Parathyroid adenoma (tissue), 2 donors: ENCODE results near the gene DGKD.

Experiments
- H2AFZ ChIP-seq: fragments of 300-600 bp; sonication (generic); one replicate; pipeline ENCODE4 v1.7.0; 2017; ENCODE audit warnings: antibody characterized with exemption, mild to moderate bottlenecking
- H3K27ac ChIP-seq: fragments of 300-600 bp; sonication (generic); one replicate; pipeline ENCODE4 v1.7.0; 2017
- H3K27me3 ChIP-seq: fragments of 300-600 bp; sonication (generic); one replicate; pipeline ENCODE4 v1.7.0; 2017; ENCODE audit warnings: low read length; ENCODE audit not compliant: control insufficient read depth, insufficient read depth
- H3K36me3 ChIP-seq: fragments of 300-600 bp; sonication (generic); one replicate; pipeline ENCODE4 v1.7.0; 2017; ENCODE audit warnings: low read length; ENCODE audit not compliant: control insufficient read depth, insufficient read depth
- H3K4me1 ChIP-seq: fragments of 300-600 bp; sonication (generic); one replicate; pipeline ENCODE4 v1.7.0; 2017; ENCODE audit warnings: control low read depth
- H3K4me2 ChIP-seq: fragments of 300-600 bp; sonication (generic); one replicate; pipeline ENCODE4 v1.7.0; 2017; ENCODE audit warnings: low read length
- H3K4me3 ChIP-seq: fragments of 300-600 bp; sonication (generic); one replicate; pipeline ENCODE4 v1.7.0; 2017; ENCODE audit warnings: low read depth, low read length
- H3K79me2 ChIP-seq: fragments of 300-600 bp; sonication (generic); one replicate; pipeline ENCODE4 v1.7.0; 2017; ENCODE audit warnings: control low read depth
- H3K9ac ChIP-seq: fragments of 300-600 bp; sonication (generic); one replicate; pipeline ENCODE4 v1.7.0; 2017; ENCODE audit warnings: mild to moderate bottlenecking
- H3K9me3 ChIP-seq: fragments of 300-600 bp; sonication (generic); one replicate; pipeline ENCODE4 v1.7.0; 2017; ENCODE audit warnings: low read length; ENCODE audit not compliant: control insufficient read depth
- CTCF ChIP-seq: fragments of 300-600 bp; sonication (generic); IDR thresholded peaks from one replicate; pipeline ENCODE4 v1.7.0; 2017; ENCODE audit warnings: antibody characterized with exemption, mild to moderate bottlenecking
- donor health status: primary hyperparathyroidism.

Gene DGKD

DNA sequence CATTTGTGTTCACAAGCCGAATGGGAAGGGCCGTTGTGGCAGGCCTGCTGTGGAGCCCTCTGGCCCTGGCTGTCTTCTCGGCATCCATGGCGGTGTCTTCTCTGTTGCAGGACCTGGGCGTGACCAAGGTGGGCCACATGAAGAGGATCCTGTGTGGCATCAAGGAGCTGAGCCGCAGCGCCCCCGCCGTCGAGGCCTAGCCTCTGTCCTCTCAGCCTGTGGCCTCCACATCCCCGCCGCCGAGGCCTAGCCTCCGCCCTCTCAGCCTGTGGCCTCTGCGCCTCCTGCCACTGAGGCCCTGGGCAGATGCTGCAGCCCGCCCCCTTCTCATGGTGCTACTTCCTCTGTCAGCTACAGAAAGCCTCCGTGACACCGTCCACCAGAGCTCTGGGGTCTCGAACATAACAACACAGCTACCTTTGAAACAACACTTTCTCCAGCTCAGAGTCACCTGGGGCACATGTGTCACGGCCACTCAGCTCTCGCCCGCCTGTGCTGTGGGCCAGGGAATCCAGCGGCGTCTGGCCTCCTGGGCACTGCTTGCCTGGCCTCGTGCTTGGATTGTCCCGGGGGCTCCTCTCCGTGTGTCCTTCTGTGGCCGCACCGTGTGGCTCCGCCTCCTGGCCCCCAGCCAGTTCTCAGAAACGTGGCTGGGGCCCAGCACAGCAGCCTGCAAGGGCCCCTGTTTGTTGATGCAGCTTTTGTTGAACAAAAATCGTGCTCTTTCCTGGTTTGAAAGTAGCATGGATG is 115.1 kb downstream of the DGKD start:
- H3K36me3 ChIP-seq: no peaks in the 10 kb centered on the region
- no peak overlapping the region for H3K4me2 ChIP-seq
- no peaks in the 10 kb centered on the region for H3K79me2 ChIP-seq
- no peaks in the 10 kb centered on the region for H3K9me3 ChIP-seq
- H3K27me3 ChIP-seq: no peaks in the 10 kb centered on the region
- no peak overlapping the region for H3K4me3 ChIP-seq
- H2AFZ ChIP-seq: no peak overlapping the region
- no peak overlapping the region for H3K27ac ChIP-seq
- TF ChIP-seq CTCF: no peak
- no peak overlapping the region for H3K9ac ChIP-seq
- no peaks in the 10 kb centered on the region for H3K4me1 ChIP-seq

DNA sequence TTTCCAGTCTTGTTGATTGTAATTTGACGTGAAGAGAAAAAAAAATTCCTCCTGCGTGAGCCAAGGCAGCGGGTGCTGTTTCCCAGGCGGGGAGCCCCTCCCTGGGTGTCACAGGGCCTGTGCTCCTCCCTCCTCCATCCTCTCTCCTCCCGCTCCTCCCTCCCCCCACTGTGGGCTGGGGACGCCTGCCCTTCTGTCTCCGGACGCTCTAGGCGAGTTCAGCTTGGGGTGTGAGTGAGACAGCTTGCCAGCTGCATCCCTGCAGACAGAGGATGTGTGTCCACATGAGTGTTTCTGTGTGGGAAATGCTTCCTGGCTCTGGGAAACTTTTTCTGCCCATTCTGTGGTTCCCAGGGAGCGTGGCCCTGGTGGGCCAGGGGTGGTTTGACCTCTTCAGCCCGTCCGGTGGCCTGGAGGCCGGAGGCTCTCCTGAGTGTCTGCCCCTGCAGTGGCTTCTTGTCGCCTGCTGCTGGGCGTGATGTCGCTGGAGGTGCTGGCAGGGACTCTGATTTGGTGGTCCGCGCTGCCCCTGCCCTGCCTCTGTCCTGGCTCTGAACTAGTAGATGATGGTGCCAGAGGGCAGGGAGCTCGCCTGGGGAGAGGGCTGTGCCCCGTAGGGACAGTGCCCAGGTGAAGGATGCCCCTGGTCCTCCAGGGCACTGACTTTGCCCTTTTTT is 115.9 kb downstream of the DGKD start:
- no peak for TF ChIP-seq CTCF
- no peaks in the 10 kb centered on the region for H3K36me3 ChIP-seq
- no peaks in the 10 kb centered on the region for H3K9me3 ChIP-seq
- H2AFZ ChIP-seq: no peak overlapping the region
- H3K27me3 ChIP-seq: no peaks in the 10 kb centered on the region
- H3K4me1 ChIP-seq: no peaks in the 10 kb centered on the region
- no peak overlapping the region for H3K27ac ChIP-seq
- H3K79me2 ChIP-seq: no peaks in the 10 kb centered on the region
- no peak overlapping the region for H3K4me2 ChIP-seq
- H3K9ac ChIP-seq: no peak overlapping the region
- H3K4me3 ChIP-seq: no peak overlapping the region

GRCh38 chr2:233470839-233471238 is 116.5 kb downstream of the DGKD start:
- Histone ChIP-seq H3K27ac (no peak overlapping the region), H3K9ac (no peak overlapping the region)
- no peak for TF ChIP-seq CTCF

DNA sequence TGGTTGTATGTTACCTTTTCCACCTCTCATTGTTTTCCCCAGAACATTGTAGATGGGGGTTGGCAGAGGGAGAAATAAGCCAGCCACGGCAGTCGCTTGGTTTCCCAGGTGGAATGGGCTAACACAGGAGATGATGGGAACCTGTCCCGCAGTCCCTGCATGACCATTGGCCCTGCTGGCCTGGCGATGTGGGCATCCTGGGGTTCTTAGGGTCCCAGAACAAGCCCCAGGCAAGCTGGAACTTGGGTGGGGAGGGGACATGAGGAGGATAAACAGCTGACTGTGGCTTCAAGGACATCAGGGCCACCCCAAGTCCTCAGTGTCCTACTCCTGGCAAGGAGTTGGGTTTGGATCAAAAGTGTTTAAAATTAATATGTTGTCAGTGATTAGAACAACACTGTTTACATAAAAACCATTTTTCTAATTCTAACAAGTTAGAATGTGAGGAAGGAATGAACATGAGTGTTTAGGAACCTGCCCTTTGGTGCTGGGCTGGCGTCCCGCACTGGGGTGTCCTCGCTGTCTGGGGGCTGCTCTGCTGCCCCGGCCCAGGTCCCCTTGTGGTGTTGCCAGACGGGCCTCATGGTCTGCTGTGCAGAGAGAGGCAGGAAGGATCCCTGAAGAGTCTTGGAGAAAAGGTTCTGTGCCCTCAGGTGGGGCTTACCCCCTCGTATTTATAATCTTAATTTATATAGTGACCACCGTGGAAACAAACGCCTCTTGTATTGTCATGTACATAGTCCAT is 117.2 kb downstream of the DGKD start:
- no peak overlapping the region for H3K4me3 ChIP-seq
- H3K27ac ChIP-seq: no peak overlapping the region
- H3K4me2 ChIP-seq: no peak overlapping the region
- no peak overlapping the region for H3K9ac ChIP-seq
- TF ChIP-seq CTCF: no peak
- H3K9me3 ChIP-seq: no peaks in the 10 kb centered on the region
- H2AFZ ChIP-seq: no peak overlapping the region
- H3K27me3 ChIP-seq: no peaks in the 10 kb centered on the region
- no peaks in the 10 kb centered on the region for H3K4me1 ChIP-seq
- H3K36me3 ChIP-seq: no peaks in the 10 kb centered on the region
- no peaks in the 10 kb centered on the region for H3K79me2 ChIP-seq

More at GRCh38 chr2:233470839-233471238, 116.5 kb downstream of the DGKD start:
- H3K4me1 ChIP-seq: no peaks in the 10 kb centered on the region
- H3K4me3 ChIP-seq: no peak overlapping the region
- no peaks in the 10 kb centered on the region for H3K27me3 ChIP-seq
- H3K9me3 ChIP-seq: no peaks in the 10 kb centered on the region
- no peak overlapping the region for H3K4me2 ChIP-seq
- no peaks in the 10 kb centered on the region for H3K36me3 ChIP-seq
- no peaks in the 10 kb centered on the region for H3K79me2 ChIP-seq
- no peak overlapping the region for H2AFZ ChIP-seq
